GM18951 (cell line): ENCODE measurements around the gene FOLR2.

Experiments used
- POLR2A ChIP-seq: IDR thresholded peaks from 4 replicates; pipeline ENCODE4 v1.6.1; 2011; ENCODE audit warnings: mild to moderate bottlenecking; ENCODE audit not compliant: insufficient read length, insufficient read depth; ENCODE audit errors: extremely low read depth
- in situ Hi-C: fragments of 300-500 bp; cut with MboI; formaldehyde crosslinking; loops from one replicate; pipeline ENCODE4 v1.12.0; 2022; ENCODE audit warnings: low sequenced_read_pairs, mixed read lengths, inconsistent platforms; ENCODE audit not compliant: unreplicated experiment

The FOLR2 gene

GRCh38 chr11:72267956-72268617 lies 51.5 kb downstream of the FOLR2 start:
- no peak for TF ChIP-seq POLR2A
- in situ Hi-C loops = no loop called here
